Nephron (organoid): ENCODE data around the gene ATXN7L2.
A peak's percentile ranks its signal among the peaks of the same experiment; 100 is the strongest.

ENCODE experiments used
- H3K27ac Mint-ChIP-seq, 3 experiments: 2 replicates each; pipeline ENCODE4 v1.8.0; 2020; ENCODE audit warnings: mixed read lengths in 3 of 3, mild to moderate bottlenecking in 2 of 3, moderate library complexity in 1 of 3
- H3K27me3 Mint-ChIP-seq: 2 replicates; pipeline ENCODE4 v1.8.0; 2021; ENCODE audit warnings: low read depth, mild to moderate bottlenecking, moderate library complexity, mixed read lengths
- H3K36me3 Mint-ChIP-seq: 2 replicates; pipeline ENCODE4 v1.8.0; 2020; ENCODE audit warnings: low read depth, mixed read lengths
- H3K4me1 Mint-ChIP-seq: 2 replicates; pipeline ENCODE4 v1.8.0; 2020; ENCODE audit warnings: mixed read lengths
- H3K4me3 Mint-ChIP-seq, 3 experiments: 2 replicates each; pipeline ENCODE4 v1.8.0; 2020; ENCODE audit warnings: mild to moderate bottlenecking in 3 of 3, mixed read lengths in 3 of 3, moderate library complexity in 2 of 3
- H3K9me3 Mint-ChIP-seq: 2 replicates; pipeline ENCODE4 v1.8.0; 2020; ENCODE audit warnings: mixed read lengths
- CTCF ChIP-seq, 3 experiments: fragments of 200-600 bp; sonication (generic); IDR thresholded peaks; one replicate each; pipeline ENCODE4 v1.5.0; 2021; ENCODE audit warnings: antibody characterized with exemption in 3 of 3; ENCODE audit not compliant: unreplicated experiment in 3 of 3

ATXN7L2 gene

DNA sequence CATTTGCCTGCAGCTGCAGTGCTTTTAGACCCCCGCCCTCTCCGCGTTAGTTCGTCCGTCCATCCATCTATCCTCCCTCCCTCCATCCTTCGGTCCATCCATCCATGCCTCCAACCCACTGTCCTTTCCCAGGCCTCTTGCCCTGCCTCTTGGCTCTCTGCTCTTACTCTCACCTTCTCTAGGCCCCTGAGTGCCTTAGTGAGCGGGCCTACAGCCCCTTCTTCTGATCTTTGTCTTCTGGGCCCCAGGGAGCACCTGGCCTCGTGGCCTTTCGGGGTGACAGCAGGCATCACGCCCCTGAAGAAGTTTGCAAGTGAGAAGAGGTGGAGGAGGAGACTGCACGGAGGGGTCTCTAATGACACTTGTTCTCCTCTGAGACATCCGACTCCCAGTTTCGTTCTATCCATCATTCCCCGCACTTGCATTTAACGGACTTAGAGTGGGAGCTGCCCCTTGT, 842 bp downstream of the ATXN7L2 start:
- H3K4me3 Mint-ChIP-seq: peak overlapping the region; percentile 92 to 98 (median 94)

GRCh38 chr1:109485001-109485400, 1.3 kb downstream of the ATXN7L2 start:
- TF ChIP-seq CTCF (IDR thresholded peaks at IDR 0.05; ENCODE audit: unreplicated experiment in 3 of 3): no peak
- Mint-ChIP-seq H3K27me3 (peaks cover 21% of the 10 kb centered on the region), H3K4me1 (peaks cover 25% of the 10 kb centered on the region), H3K9me3 (no peaks in the 10 kb centered on the region), H3K4me3 (peak overlapping the region; percentile 92 to 98 (median 94)), H3K36me3 (peaks cover 15% of the 10 kb centered on the region), H3K27ac (peak overlapping the region; percentile 87 to 97 (median 90))

More for the DNA sequence above, 842 bp downstream of the ATXN7L2 start:
- Mint-ChIP-seq H3K27ac (peak overlapping the region; percentile 87 to 97 (median 90)), H3K9me3 (no peaks in the 10 kb centered on the region), H3K4me1 (peaks cover 25% of the 10 kb centered on the region), H3K36me3 (peaks cover 15% of the 10 kb centered on the region), H3K27me3 (peaks cover 25% of the 10 kb centered on the region)
- no peak for TF ChIP-seq CTCF (IDR thresholded peaks at IDR 0.05; ENCODE audit: unreplicated experiment in 3 of 3)

DNA sequence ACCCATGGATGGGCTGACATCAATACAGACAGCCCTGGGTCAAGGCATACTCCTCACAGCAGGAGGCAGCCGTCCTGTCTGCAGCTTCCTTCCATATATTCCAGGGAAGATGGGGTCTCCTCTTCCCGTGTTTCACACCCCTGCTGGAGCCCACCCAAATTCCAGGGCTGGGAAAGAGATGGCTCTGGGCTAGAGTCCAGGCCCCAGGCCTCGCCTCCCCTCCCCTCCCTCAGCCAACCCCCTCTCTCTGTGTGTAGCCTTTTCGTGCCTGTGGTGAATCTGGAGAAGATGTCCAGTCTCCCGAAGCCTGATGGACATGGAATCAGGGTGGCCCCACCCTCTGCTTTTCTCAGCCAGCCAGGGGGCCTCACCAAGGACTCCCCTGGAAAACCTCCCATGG, 3.6 kb downstream of the ATXN7L2 start:
- Mint-ChIP-seq H3K27me3 (peaks cover 4% of the 10 kb centered on the region), H3K27ac (no peak overlapping the region), H3K4me1 (peaks cover 32% of the 10 kb centered on the region), H3K4me3 (peak overlapping the region in 1 of 3 experiments; percentile 19), H3K9me3 (no peaks in the 10 kb centered on the region), H3K36me3 (peaks cover 22% of the 10 kb centered on the region)
- TF ChIP-seq CTCF (IDR thresholded peaks at IDR 0.05; ENCODE audit: unreplicated experiment in 3 of 3): no peak

DNA sequence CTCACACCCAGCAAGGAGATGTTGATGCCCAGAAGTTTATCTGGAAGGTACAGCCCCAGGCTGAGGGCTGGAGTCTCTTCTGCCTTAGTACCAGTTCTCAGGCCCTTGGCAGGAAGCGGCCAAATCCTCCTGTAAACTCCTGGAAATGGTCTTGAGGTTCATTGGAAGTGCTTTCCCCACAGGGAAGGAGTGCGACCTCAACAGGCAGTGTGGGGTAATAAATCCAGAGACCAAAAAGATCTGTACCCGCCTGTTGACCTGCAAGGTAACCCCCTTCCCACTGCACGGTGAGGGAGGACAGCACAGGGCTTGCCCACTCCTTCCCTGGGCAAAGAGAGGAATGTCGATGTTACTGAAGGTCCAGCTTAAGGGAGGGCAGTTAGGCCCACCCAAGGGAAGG, 4.5 kb downstream of the ATXN7L2 start:
- Mint-ChIP-seq H3K27me3 (no peaks in the 10 kb centered on the region), H3K4me3 (no peak overlapping the region), H3K27ac (peak overlapping the region in 1 of 3 experiments; percentile 29), H3K9me3 (no peaks in the 10 kb centered on the region), H3K36me3 (peaks cover 27% of the 10 kb centered on the region), H3K4me1 (peaks cover 41% of the 10 kb centered on the region)
- no peak for TF ChIP-seq CTCF (IDR thresholded peaks at IDR 0.05; ENCODE audit: unreplicated experiment in 3 of 3)

DNA sequence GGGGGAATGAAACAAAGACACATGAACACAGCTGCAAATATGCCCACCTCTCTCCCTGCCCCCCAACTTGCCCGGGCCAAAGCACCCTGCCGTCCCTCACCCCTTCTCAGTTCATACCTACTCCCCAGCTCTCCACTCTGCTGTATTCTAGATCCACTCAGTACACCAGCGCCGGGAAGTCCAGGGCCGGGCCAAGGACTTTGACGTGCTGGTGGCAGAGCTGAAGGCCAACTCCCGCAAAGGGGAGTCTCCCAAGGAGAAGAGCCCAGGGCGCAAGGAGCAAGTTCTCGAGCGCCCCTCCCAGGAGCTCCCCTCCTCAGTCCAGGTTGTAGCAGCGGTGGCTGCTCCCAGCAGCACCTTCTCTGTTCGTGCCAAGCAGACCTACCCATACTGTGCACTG, 5.0 kb downstream of the ATXN7L2 start:
- no peaks in the 10 kb centered on the region for H3K27me3 Mint-ChIP-seq
- no peak for TF ChIP-seq CTCF (IDR thresholded peaks at IDR 0.05; ENCODE audit: unreplicated experiment in 3 of 3)
- peaks cover 37% of the 10 kb centered on the region for H3K4me1 Mint-ChIP-seq
- H3K36me3 Mint-ChIP-seq: peaks cover 27% of the 10 kb centered on the region
- H3K9me3 Mint-ChIP-seq: no peaks in the 10 kb centered on the region
- no peak overlapping the region for H3K4me3 Mint-ChIP-seq
- H3K27ac Mint-ChIP-seq: no peak overlapping the region
